ENCODE data around the gene SULT1E1.
A peak's percentile ranks its signal among the peaks of the same experiment; 100 is the strongest.
"Not testable (repeated sequence)": the region's sequence is repeated elsewhere in the genome, so short reads cannot be mapped to it uniquely, and the experiment has no call there.

SULT1E1 gene

DNA sequence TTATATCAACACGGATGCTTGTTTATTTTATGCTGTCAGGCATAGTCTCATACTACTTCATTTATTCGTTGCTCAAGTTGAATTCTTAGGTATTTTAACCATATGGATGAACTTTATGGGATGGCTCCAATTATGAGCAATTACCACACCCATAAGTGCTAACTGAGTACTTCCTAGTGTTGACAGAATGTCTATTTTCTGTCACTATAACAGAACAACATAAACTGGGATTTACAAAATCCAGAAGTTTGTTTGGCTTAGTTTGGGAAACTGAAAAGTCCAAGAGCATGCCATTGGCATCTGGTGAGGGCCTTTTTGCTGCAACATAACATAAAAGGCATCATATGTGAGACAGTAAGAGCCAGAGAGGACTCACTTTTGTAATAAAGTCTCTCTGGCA, 21.0 kb downstream of the SULT1E1 start:
- DNase-seq, result no peak

DNA sequence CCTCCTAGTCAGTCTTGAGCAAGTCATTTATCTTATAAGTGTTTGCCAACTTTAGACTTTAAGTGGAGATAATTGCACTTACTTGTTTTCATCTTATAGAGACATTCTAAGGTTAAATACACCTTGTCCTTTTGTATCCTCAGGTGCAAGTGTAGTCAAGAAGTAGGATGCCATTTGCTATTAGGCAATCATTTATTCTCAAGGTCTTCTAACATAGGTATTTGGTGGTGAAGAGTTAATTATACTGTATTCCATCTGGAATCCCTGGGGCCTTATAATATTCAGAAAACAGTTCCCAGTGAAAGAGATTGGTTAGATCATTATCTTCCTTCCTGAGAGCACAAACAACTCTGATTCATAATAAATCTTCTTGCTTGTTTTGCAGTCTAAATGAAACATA, 23.7 kb downstream of the SULT1E1 start:
- DNase-seq, result no peak

GRCh38 chr4:69835766-69836165, 24.2 kb downstream of the SULT1E1 start:
- no peak for DNase-seq

- DNase-seq, result no peak
Measured at GRCh38 chr4:69833251-69833650, 26.7 kb downstream of the SULT1E1 start.

DNA sequence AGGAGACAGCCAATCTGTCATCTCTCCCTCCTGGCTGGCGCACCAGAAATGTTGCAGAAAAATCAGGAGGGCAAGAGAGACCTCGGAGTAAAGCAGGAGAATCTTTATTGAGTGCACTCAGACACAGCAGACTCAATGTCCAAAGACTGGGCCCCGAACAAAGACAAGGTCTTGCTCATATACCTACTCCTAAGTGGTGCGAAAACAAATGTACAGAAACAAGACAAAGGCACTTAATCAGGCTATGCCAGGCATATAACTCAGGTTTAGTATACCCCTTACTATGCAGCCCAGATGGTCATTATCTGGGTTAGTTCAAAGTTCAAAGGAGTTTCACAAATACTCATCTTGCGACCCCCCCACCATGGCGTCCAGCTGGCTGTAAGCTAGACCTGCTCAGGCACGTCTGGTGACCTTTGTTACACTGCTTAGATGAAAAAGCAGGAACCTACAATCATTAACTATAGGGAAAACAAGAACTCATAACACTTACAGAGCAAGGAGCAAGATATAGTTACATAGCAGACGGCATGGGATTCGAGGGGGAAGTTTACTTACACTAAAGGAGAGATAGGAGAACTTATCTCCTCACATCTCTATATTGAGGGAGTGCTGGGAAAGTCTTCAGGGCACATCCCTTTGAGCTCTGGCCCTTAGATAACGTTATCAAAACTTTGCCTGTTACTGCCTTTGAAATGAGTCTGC, 27.5 kb downstream of the SULT1E1 start:
- no peak for DNase-seq

- no peak for DNase-seq
Measured at GRCh38 chr4:69831646-69832325, 28.2 kb downstream of the SULT1E1 start.

GRCh38 chr4:69831270-69831627, 28.7 kb downstream of the SULT1E1 start:
- no peak for DNase-seq

DNA sequence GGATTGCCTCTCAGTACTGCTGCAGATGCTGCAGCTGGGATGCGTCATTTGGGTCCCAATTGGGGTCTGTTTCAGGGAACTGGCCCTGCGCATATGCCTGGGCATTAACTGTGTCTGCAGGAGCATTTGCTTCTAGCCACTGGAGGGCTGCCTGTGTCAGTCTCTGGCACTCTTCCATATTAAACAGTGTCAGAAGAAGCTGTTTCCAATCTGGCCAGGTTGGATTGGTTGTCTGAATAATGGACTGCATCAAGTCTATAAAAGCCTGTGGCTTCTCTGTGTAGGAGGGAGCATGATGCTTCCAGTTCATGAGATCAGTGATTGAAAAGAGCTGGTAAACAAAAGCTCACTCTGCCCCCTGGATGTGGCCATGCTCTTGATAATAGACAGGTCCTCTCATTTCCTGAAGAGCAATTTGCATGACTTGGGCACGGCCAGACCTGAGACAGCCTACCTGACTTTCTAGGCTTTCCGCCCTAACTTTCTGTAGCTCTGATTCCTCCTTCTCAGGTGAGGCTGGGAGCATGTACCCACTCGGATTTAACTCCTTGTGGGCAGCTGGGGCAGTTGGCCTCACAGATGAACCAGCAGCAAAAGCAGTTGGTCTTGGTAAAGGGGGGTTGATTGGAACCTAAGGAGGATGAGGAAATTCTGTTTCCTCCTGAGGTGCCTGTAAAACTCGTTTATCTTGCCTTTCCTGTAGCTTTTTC, 29.2 kb downstream of the SULT1E1 start:
- DNase-seq, result peak; percentile 76

DNA sequence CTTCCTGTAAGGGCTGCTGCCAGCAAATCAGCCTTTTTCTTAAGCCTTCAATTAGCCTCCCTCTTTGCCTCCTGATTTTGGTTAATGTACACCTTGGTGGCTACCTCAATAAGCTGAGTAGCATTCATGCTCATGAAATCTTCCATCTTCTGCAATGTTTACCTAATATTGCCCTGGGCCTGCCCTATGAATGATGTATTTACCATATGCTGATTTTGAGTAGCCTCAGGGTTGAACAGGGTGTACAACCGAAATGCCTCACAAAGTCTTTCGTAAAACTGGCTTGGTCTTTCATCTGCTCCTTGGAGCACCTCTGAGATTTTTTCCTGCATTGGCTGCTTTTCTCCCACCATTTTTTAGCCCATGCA, 29.8 kb downstream of the SULT1E1 start:
- DNase-seq, result no peak

- no peak for DNase-seq
Measured at GRCh38 chr4:69829678-69830077, 30.3 kb downstream of the SULT1E1 start.

GRCh38 chr4:69828828-69829227, 31.1 kb downstream of the SULT1E1 start:
- no peak for DNase-seq

DNA sequence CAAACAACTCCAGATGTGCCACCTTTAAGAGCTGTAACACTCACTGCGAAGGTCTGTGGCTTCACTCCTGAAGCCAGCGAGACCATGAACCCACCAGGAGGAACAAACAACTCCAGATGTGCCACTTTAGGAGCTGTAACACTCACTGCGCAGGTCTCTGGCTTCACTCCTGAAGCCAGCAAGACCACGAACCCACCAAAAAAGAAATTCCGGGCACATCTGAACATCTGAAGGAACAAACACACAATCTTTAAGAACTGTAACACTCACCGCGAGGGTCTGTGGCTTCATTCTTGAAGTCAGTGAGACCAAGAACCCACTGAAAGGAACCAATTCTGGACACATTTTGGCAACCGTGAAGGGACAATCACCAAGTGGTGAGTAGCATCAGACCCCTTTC, 34.9 kb downstream of the SULT1E1 start:
- DNase-seq, result not testable (repeated sequence)

DNA sequence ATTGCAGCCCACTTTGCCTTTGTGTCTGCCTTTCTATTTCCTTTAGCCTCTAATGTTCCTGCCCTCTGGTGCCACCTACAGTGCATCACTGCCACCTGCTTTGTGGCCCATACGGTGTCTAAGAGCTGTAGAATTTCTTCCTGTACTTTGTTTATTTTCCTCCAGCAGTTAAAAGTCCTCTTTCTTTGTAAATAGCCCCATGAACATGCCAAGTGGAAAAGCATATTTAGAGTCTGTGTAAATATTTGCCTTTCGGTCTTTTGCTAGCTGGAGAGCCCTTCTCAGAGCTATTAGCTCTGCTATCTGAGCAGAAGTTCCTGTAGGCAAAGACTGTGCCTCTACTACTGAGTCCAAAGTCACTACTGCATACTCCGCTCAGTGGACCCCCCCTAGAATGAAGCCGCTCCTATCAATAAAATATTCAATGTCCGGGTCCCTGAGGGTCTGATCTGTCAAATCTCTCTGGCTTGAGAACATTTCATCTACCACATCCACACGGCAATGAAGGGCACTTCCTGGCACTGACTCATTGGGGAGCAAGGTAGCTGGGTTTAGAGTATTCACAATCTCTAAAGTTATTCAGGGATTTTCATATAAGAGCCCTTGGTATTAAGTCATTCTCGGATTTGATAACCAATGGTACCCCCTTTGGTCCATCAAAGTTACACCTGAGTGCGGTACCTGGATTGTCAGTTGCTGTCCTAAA, 36.3 kb downstream of the SULT1E1 start:
- peak; percentile 76 for DNase-seq

DNA sequence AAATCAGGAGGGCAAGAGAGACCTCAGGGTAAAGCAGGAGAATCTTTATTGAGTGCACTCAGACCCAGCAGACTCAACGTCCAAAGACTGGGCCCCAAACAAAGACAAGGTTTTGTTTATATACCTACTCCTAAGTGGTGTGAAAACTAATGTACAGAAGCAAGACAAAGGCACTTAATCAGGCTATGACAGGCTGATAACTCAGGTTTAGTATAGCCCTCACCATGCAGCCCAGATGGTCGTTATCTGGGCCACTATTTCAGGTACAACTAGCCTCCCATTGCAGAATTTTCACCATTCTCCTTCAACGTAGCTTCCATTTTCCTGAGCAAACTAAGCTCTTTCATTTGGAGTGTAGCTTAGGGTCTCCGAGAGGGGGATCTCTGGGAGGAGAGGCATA, 36.9 kb downstream of the SULT1E1 start:
- no peak for DNase-seq

GRCh38 chr4:69822198-69822597, 37.7 kb downstream of the SULT1E1 start:
- DNase-seq, result no peak

- DNase-seq, result no peak
Measured at GRCh38 chr4:69818060-69818639, 41.8 kb downstream of the SULT1E1 start.

DNA sequence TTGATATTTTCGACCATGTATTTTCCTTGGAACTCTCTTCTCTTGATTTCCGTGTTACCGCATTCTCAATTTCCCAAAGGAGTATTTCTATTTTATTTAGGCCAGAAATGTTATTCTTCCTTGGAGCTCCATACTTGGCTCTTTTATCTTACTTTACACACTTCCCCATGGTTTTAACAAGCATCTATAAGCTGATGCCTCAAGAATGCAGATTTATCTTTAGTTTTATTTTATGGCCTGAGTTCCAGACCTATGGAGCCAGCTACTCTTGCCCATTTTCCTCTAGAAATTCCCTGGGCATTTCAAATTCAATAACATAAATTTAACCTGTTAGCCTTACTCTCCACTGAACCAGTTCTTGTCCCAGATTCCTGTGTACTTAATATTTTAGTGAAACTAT, 43.7 kb downstream of the SULT1E1 start:
- DNase-seq, result no peak

DNA sequence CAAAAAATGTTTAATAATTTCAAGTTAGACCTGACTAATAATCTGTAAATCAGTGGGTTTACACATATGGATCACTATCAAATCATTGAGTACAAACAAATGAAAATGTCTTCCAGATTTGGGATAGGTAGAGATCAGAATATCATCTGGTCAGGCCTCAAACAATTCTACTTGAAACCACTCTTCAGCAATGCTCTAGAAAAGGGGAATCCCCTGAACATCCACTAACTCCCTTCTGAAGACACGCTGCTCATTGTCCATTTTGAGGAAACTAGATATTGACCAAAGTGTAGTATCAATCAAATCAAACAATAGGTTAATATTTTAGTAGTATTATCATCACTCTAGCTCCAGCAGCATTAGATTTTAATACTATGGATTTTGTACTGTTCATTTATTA, 46.3 kb downstream of the SULT1E1 start:
- DNase-seq, result no peak

- DNase-seq, result no peak
Measured at GRCh38 chr4:69811166-69811565, 48.8 kb downstream of the SULT1E1 start.

DNA sequence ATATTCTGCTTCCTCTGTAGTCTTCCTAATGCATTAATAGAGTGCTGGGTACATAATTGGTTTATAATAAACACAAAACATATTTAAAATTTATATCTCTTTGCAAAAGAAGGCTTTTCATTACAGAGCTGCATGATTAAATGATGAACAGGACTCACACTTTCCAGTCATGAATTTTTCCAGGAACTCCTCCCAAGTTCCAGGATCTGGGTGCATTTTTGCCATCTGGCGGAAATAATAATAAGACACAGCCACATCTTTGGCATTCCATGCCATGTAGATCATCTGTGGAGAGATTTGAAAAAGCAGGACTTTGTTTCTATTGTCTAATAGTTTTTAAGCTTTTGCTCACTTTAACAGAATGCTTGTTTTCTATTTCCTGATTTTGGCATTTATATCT, 59.3 kb downstream of the SULT1E1 start:
- DNase-seq, result no peak

DNA sequence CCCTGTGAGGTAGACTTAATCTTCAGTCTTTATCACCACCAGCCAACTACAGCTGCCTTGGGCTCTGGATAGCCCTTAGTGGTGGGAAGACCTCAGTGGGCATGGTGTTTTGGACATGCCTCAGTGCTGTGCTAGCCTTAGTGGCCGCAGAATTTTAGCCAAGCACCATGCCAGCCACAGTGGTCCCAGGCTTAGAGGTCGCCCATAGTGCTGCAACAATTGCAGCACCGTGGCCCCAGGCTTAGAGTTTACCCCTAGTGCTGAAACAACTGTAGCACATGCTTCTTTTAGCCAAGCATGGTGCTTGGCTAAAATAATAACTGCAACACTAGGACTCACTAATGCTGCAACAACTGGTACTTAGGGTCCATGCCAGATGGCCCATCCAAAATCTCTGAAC, 60.6 kb downstream of the SULT1E1 start:
- DNase-seq, result no peak

DNA sequence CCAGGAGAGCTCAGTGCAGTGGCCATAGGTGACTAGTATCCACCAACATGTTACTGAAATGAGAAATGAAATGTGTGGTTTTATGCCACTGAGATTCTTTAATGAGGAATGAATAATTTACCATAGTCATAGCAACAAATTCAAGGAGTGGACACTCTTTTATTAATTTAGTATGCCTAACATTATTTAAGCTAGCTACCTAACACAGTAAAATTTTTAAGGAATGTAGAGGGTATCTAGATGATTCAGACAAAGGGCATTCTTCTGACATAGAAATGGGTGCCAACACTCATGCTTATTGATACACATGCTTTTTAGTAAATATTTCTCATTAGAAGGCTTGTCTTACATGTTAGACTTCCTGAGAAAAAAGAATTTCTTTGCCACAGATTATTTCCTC, 66.2 kb downstream of the SULT1E1 start:
- no peak for DNase-seq

Measured in NCI-H774 (cell line).